LoVo (cell line): Measurements from ENCODE around the gene PKN2.
"Not testable (repeated sequence)": the region's sequence is repeated elsewhere in the genome, so short reads cannot be mapped to it uniquely, and the experiment has no call there.

Experiments used
- DNase-seq: peaks from one replicate; pipeline ENCODE4 v3.0.0-alpha.2; 2016; ENCODE audit warnings: low spot score

PKN2 gene

DNA sequence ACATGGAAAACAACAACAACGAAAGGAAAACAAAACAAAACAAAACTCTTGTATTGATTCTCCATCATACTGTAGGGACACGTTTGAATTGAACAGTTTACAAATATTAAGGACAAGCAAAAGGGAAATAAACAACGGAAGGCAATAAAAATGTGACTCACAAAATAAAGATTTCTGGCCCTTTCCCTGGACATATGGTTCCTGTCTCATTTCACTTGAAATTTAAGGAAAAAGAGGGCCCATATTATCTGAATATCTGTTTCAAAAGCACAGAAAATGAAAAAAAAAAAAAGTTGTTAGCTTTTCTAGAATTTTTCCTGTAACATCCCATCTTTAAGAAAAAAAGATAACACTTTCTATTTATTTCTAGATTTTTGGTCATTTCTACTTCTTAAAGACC, 3.6 kb upstream of the PKN2 start:
- peak; percentile 20 for DNase-seq

DNA sequence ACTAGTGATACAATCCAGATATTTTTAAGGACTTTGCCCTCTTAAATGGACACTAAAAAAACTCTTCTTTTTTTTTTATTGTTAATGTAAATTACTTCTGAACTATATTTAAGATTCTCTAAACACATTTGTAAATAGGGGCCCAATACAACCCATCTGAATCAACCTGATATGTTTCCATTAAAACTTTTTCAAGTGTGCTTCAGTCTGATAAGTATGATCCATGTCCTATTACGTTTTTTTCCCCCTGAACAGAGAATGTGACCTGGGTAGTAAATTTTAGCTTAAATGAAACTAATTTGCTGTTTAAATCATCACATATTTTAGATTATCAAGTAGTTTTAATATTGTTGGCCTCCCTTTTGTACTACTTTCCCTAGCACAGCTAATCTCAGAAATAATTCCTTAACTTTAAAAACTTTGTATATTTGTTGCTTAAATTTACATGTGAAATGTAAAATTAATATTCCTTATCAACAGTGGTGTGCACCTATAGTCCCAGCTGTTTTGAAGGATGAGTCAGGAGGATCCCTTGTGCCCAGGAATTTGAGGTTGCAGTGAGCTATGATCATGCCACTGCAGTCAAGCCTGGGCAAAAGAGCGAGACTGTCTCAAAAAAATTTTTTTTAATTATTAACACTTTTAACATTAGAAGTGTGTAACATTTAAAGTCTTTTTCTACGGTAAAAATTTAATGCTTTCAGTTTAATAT, 3.0 kb upstream of the PKN2 start:
- no peak for DNase-seq

DNA sequence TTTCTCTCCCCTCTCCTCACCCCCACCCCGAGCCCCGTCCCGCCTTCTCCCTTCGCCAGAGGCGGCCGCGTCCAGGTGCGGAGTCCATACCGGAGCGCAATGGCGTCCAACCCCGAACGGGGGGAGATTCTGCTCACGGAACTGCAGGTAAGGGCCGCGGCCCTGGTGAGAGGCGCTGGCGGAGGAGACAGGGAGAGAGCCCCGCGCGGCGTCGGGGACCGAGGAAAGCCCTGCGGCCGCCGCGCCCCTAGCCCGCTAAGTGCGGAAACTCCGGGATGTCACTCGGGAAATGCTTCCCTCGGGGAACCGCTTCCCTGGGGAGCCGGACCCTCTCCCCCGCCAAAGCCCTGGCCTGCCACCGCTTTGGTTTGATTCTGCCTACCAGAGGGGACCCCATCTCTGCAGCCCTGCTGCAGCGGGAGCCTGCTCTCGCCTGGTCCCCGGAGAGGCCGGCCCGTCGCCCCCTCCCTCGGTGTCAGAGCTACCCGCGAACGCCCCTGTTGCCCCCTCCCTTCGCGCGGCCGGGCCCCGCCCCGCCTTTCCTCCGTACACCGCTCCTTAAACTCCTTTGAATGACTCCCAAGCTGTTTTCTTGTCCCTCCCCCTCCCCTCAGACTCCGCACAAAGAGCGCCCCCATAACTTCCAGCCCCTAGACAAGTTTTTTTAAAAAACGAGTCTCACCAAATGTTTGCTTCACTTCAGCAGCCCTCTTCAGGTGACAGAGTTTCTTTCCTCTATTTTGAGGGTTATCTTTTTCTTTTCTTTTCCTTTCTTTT, 597 bp downstream of the PKN2 start:
- DNase-seq: peak; percentile 42

DNA sequence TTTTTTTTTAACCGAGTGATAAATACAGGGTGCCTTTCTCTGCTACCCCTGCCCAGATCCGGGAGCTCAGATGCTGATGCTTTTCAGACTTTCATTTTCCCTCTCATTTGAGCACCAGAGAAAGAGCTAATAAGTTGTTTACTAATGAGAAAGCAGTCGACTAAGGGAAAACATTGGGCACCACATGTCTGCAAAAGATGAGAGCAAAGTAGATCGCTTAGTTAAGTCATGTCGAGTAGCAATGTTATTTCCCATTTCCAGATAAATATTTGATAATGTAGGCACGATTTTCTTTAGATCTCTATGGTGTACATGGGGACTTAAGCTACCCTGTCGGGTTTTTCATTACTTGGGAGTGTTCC, 1.2 kb downstream of the PKN2 start:
- DNase-seq: no peak

DNA sequence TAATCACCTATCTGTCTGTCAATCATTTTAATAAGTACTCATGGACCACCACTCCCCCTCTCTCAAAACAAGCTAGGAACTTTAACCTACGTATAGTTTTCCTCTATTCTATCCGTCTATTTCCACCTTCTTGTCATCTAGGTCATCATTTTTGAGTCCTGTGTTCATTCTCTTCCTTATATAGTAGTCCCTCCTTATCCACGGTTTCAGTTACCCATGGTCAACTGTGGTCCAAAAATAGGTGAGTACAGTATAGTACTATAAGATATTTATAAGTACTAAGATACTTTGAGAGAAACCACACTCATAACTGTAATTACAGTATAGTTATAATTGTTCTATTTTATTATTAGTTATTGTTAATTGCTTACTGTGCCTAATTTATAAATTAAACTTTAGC, 7.5 kb downstream of the PKN2 start:
- no peak for DNase-seq

DNA sequence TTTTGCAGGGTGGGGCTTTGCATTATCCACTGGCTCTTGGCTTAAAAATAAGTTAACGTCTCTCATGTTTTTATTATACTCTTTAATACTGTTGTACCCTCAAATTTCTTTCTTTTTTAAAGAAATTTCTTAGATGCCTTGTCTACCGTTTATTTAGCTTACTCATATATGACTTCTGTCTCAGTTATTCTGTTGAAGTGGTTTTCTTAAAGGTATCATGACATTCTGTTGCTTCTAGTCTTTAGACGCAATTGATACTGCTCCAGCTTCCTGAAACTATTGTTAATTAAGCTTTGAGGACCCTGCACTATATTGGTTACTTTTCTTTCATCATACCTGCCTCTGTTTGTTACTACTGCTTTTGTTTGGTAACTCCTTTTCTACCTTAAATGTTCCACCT, 11.7 kb downstream of the PKN2 start:
- DNase-seq: no peak

DNA sequence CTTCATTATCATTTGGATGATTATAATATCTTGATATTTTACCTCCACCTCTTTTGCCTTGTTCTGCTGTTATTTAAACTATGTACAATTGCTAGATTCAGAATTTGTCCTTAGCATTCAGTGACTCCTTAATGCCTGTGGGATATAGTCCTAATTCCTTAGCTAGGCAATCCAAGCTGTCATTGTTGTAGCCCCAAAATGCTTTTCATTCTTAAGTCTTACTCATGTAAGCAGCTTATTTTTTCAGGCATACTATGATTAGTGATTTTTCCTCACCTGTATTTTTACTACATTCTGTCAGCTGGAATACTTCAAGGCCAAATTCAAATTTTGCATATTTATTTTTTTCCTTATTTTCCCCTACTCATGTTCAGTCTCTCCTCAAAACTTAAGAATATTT, 13.4 kb downstream of the PKN2 start:
- no peak for DNase-seq

DNA sequence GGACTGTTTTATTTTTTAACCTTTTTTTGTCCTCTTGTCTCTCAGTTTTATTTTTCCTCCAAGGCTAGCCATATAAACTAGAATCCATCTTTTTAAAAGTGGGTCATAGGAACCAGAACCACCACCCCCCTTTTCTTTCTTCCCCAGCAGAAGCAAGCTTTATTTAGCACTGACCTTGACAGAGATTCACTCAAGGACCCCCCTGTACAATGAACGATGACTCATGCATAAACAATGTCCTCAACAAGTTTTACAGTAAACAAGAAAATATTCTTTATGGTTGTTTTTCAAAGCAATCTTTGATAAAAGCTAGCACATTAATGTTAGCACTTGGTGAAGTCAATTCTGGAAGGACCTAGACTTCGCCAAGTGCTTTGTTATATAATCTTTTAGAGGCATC, 14.1 kb downstream of the PKN2 start:
- DNase-seq: no peak

DNA sequence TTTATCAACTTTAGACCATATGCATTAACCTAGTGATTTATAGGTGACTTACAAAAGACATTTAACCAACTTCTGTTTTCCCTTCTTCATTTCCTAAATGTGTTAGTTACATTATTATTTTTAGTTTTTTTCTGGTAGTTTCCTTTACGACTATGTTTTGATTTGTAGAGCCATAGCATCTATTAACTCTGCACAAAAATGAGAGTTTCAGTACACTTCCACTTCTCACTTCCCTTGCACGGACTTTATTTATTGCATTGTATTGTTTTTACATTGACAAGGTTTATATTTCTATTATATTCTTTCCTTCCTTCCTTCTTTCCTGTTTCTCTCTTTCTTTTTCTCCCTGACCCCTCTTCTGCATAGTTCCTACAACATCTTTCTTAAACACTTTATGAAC, 14.7 kb downstream of the PKN2 start:
- no peak for DNase-seq

DNA sequence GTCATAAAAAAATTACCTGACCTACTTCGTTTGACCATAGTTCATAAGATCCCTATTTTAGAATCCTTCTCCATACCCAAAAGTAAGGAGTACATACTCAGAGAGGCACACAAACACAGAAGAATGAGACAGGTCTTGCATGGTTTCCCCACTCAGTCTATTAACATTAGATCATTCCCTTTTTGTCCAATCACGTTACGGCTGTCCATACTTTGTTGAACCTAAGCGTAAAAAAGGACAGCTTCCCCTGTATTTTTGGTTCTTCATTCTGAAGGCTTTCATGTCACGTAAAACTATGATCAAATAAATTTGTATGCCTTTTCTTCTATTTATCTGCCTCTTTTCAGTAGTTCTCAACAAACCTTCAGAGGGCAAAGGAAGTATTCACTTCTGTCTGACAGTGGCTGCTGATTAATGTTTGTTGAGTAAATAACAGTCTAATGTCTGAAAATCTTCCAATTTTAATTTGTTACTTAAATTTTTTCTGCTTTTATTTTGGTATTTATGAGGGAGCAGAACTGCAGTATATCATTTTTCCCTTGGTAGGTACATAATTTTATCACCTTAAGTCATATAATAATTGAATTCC, 16.4 kb downstream of the PKN2 start:
- no peak for DNase-seq

DNA sequence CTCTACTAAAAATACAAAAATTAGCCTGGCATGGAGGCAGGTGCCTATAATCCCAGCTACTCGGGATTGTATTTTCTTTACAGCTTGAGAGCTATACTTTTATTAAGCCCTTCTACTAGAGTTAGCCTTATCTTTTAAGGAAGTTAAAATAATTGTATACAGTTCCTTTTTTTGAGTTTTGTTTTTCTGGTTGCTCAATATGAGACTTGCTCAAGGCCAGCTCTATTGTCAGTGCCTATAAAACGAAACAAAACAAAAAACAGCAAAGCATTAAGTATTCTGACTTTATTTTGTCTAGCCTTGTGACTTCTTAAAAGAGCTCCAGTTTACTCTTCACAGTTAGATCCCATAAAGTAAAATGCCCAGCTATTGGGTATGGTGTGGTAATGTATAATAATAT, 17.2 kb downstream of the PKN2 start:
- no peak for DNase-seq

DNA sequence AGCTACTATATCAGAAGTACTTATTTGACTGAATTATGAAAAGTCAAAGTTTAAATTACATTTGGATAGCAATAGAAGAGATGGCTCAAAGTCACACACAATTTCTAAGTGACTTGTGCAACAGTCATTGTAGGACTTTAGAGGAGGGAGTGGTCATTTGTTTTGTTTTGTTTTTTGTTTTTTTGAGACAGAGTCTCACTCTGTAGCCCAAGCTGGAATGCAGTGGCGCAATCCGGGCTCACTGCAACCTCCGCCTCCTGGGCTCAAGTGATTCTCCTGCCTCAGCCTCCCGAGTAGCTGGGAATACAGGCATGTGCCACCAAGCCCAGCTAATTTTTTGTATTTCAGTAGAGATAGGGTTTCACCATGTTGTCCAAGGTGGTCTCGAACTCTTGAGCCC, 17.7 kb downstream of the PKN2 start:
- DNase-seq: not testable (repeated sequence)

DNA sequence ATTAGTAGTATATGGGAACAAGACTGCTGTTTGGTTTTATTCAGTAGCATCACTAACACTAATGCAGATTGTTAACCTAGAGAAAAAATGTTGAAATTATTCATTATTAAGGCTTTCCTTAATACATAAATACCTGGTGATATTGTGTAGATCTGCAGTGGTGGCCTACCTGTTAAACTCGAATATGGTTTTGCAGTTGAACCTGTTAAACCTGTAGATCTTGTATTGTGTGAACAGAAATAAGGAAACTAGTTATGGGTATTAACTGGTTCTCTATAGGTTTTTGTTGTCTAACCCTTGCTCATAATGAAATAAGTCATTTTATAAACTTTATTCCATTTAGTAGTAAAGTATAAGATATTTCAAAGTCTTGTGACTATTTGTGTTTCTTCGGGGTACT, 23.9 kb downstream of the PKN2 start:
- DNase-seq: no peak

DNA sequence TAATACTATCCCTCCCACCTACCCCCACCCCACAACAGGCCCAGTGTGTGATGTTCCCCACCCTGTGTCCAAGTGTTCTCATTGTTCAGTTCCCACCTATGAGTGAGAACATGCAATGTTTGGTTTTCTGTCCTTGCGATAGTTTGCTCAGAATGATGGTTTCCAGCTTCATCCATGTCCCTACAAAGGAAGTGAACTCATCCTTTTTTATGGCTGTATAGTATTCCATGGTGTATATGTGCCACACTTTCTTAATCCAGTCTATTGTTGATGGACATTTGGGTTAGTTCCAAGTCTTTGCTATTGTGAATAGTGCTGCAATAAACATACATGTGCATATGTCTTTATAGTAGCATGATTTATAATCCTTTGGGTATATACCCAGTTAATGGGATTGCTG, 28.8 kb downstream of the PKN2 start:
- DNase-seq: not testable (repeated sequence)

DNA sequence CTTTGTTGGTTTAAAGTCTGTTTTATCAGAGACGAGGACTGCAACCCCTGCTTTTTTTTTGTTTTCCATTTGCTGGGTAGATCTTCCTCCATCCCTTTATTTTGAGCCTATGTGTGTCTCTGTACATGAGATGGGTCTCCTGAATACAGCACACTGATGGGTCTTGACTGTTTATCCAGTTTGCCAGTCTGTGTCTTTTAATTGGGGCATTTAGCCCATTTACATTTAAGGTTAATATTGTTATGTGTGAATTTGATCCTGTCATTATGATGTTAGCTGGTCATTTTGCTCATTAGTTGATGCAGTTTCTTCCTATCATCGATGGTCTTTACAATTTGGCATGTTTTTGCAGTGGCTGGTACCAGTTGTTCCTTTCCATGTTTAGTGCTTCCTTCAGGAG, 32.5 kb downstream of the PKN2 start:
- DNase-seq: not testable (repeated sequence)

DNA sequence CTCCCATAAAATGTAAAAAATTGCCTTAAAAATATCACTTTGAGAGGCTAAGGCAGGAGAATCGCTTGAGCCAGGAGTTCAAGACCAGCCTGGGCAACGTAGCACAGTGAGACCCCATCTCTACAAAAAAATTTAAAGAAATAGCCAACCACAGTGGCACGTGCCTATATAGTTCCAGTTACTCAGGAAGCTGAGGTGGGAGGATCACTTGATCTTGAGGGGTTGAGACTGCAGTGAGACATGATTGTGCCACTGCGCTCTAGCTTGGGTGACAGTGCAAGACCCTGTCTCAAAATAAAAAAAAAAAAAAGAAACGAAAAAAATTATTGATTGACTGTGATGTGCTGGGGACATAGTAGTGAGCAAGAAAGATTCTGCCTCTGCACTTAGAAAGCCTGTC, 38.4 kb downstream of the PKN2 start:
- DNase-seq: no peak

DNA sequence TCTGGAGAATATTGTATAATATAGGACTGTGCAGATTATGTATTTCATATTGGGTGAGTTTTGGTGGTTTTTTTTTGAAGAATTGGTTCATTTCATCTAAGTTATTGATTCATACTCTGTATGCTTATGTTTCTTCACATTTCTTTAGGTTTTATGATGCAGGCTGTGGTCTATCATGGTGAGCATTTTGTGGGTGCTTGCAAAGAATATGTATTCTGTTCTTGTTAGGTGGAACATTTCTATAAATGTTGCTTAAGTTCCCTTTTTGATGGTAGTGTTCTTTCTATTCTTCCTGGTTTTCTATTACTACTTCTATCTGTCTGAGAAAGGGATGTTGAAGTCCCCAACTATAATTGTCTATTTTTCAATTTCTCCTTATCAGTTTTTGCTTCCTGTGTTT, 42.6 kb downstream of the PKN2 start:
- DNase-seq: no peak

DNA sequence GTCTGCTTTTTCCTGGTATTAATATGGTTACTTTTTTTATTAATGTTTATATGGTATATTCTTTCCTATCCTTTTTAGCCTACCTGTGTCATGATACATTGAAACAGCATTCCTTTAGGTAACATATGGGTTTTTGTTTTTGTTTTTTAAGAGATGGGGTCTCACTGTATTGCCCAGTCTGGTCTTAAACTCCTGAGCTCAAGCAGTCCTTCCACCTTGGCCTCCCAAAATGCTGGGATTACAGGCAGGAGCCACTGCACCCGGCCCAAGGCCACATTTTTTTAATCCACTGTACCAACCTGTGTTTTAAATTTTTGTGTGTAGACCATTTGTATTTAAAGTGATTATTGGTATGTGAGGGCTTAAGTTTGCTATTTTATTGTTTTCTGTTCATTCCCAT, 43.1 kb downstream of the PKN2 start:
- no peak for DNase-seq

DNA sequence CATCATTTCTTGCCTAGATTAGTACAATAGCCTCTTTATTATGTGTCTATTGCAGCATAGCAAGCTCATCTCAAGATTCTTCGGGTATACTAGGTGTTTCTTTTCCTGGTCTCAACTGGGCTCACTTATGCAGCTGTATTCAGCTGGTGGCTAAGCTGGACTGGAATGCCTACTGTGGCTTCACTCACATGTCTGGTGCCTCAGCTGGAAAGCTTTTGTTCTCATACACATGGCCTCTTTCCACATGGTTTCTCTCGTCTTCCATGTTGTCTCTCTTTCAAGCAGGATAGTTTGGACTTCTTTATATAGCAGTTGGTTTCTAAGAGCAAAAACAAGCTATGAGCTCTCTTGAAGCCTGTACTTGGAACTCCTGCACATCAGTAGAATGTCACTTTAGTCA, 45.2 kb downstream of the PKN2 start:
- DNase-seq: no peak

DNA sequence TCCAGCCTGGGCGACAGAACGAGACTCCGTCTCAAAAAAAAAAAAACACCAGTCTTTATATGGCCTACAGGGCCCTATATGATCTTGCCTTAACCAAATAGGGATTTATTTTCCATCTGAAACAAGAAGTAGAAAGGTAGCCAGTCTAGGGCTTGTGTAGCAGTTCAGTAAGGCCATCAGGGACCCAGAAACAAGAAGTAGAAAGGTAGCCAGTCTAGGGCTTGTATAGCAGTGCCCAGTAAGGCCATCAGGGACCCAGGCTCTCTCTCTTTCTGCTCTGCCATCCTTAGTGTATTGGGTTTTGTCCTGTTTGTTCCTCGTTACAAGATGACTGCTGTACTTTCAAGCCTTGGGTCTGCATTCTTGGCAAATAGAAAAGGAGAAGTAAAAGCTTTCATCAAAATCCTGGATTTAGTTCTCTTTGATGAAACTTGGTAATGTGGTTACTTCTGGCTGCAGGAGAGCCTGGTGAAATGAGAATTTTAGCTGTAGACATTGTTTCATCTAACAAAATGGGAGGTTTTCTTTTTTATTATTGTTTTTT, 46.1 kb downstream of the PKN2 start:
- DNase-seq: no peak

DNA sequence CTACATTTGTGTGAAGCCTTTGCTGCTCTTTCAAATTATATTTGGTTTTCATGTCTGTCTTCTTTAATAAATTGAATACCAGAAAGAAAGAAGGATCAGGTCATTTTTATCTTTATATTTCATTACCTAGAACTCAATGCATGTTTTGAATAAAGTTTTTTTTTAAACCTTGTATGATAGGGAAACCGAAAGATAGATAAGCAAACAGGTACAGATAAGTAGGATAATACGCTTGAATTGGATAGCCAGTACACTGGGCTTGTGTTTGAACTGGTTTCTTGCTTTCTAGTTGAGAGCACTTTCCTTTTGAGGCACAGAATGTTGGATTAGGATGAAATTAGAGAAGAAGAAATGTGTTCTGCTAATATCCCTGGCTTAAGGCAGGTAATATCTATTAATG, 46.9 kb downstream of the PKN2 start:
- DNase-seq: no peak

DNA sequence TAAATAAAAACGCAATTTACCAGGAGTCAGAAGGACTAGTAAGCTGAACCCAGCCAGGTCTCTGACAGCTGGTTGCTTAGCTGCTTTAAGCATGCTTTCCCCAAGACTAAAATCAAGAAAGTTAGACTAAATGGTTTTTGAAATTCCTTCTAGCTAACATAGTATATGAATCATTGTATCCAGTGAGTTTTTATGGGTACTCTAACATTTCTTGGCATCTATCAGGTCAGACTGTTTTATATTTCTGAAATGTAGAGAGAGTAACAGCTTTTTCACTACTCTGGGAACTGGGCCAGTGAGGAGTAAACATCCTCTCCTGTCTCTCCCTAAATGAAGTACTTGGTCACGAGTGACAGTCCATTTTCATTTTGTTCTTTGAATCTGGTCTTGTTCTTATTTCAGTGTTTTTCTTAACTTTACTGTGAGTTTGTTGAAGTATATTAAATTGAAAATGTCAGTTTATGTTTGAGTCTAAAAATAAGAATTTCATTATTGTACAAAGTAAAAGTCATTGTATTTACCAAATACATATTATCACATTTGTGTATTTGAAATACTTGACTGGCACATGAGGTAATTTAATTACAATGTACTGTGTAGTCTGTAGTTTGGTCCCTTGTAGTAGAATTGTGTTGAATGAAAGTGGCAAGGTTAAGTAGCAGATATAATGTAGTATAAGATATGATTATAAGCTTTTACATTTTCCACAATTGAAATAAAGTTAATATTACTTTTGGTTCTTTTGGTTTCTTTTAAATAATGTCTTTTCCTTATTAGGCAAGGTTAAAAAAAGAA, 47.6 kb downstream of the PKN2 start:
- DNase-seq: peak; percentile 44
